Mucosa of descending colon (tissue), 3 donors: ENCODE data around the gene CDKN2B-AS1. TPM values are rescaled to one million over a fixed set of nuclear protein-coding genes. Genes with fewer than 3 reads are reported as not detected.

Experiments
- ATAC-seq: fragments of 200-7000 bp; cut with Tn5 transposase; one replicate; pipeline ENCODE4 v1.9.1; 2020; ENCODE audit warnings: mild to moderate bottlenecking, moderate library complexity
- DNase-seq, 3 donors: peaks; one replicate each; pipeline ENCODE4 v3.0.0-alpha.2; 2020
- H3K36me3 ChIP-seq: fragments of 200-600 bp; one replicate; pipeline ENCODE4 v1.8.0; 2021; ENCODE audit warnings: low read depth, mild to moderate bottlenecking
- H3K4me1 ChIP-seq: fragments of 200-600 bp; one replicate; pipeline ENCODE4 v1.8.0; 2021; ENCODE audit warnings: low read depth, mild to moderate bottlenecking
- H3K4me3 ChIP-seq: fragments of 200-600 bp; one replicate; pipeline ENCODE4 v1.8.0; 2021; ENCODE audit warnings: mild to moderate bottlenecking
- H3K9me3 ChIP-seq: fragments of 200-600 bp; one replicate; pipeline ENCODE4 v1.8.0; 2021; ENCODE audit warnings: mild to moderate bottlenecking
- CTCF ChIP-seq: fragments of 200-600 bp; IDR thresholded peaks from one replicate; pipeline ENCODE4 v1.8.0; 2022; ENCODE audit warnings: antibody characterized with exemption, mild to moderate bottlenecking
- intact Hi-C, 2 donors: fragments of 100-400 bp; cut with DNase I in 1 of 2; cut with micrococcal nuclease in 1 of 2; formaldehyde crosslinking; loops; one replicate each; pipeline versions ENCODE4 v1.11.0 to v1.11.1; 2022; cut with DNase I, micrococcal nuclease
- total RNA-seq, 3 donors: library from RNA; stranded (reverse); fragmentation: NEBNext Ultra II Directional in 2 of 3; extraction: Animal tissue kit (Norgen Biotek cat#: 25700) in 2 of 3; gene quantifications; one replicate each; pipeline versions ENCODE4 v1.2.1 to v1.2.4, GENCODE V29; 2021 to 2023
- donor health status: DM: no; HTN: no; CAD: no; lungs with moderate emphysema.
- donor health status: DM: no; HTN: no; CAD: no.
- donor health status: DM: no; HTN: yes; CAD: no.

The CDKN2B-AS1 gene
- total RNA-seq, 3 donors from 2014 or later = 48.3 to 134 (median 78.7) TPM

GRCh38 chr9:21965401-21965951 lies 29.1 kb upstream of the CDKN2B-AS1 start:
- ATAC-seq (peak; percentile 94), DNase-seq (peak; percentile 76 to 77 (median 76))
- Histone ChIP-seq H3K4me1 (peaks cover 13% of the 10 kb centered on the region), H3K9me3 (no peaks in the 10 kb centered on the region), H3K4me3 (no peak overlapping the region), H3K36me3 (no peaks in the 10 kb centered on the region)
- peak; percentile 17 for TF ChIP-seq CTCF
- intact Hi-C loops = no loop called here

GRCh38 chr9:21966140-21966851 lies 28.3 kb upstream of the CDKN2B-AS1 start:
- intact Hi-C loops = no loop called here
- H3K9me3 ChIP-seq = no peaks in the 10 kb centered on the region
- DNase-seq = no peak
- no peaks in the 10 kb centered on the region for H3K36me3 ChIP-seq
- no peak for ATAC-seq
- no peak for TF ChIP-seq CTCF
- H3K4me1 ChIP-seq = peaks cover 13% of the 10 kb centered on the region
- no peak overlapping the region for H3K4me3 ChIP-seq

GRCh38 chr9:21967169-21967568 lies 27.4 kb upstream of the CDKN2B-AS1 start:
- Histone ChIP-seq H3K4me1 (peaks cover 13% of the 10 kb centered on the region), H3K4me3 (no peak overlapping the region), H3K36me3 (no peaks in the 10 kb centered on the region), H3K9me3 (no peaks in the 10 kb centered on the region)
- ATAC-seq (no peak), DNase-seq (no peak)
- TF ChIP-seq CTCF = no peak
- intact Hi-C loops = no loop called here

GRCh38 chr9:21967702-21968101 lies 26.9 kb upstream of the CDKN2B-AS1 start:
- H3K4me3 ChIP-seq = no peak overlapping the region
- no peaks in the 10 kb centered on the region for H3K9me3 ChIP-seq
- intact Hi-C loops = no loop called here
- ATAC-seq (no peak), DNase-seq (no peak)
- H3K4me1 ChIP-seq = peaks cover 13% of the 10 kb centered on the region
- no peaks in the 10 kb centered on the region for H3K36me3 ChIP-seq
- no peak for TF ChIP-seq CTCF

GRCh38 chr9:21968331-21969010 lies 26.1 kb upstream of the CDKN2B-AS1 start:
- no peaks in the 10 kb centered on the region for H3K36me3 ChIP-seq
- ATAC-seq (no peak), DNase-seq (no peak)
- H3K4me3 ChIP-seq = no peak overlapping the region
- no peak for TF ChIP-seq CTCF
- intact Hi-C loops = no loop called here
- peaks cover 13% of the 10 kb centered on the region for H3K4me1 ChIP-seq
- H3K9me3 ChIP-seq = no peaks in the 10 kb centered on the region
